Urinary bladder (tissue), 4 donors: ENCODE measurements around the gene HMX2. TPM values are rescaled to one million over a fixed set of nuclear protein-coding genes. Genes with fewer than 3 reads are reported as not detected.

Source experiments
- DNase-seq: peaks from one replicate; pipeline ENCODE4 v3.0.0-alpha.2; 2015; ENCODE audit errors: extremely low spot score
- H3K27ac ChIP-seq: one replicate; pipeline ENCODE4 v1.5.1; 2013; ENCODE audit warnings: low read depth, mild to moderate bottlenecking, moderate library complexity
- H3K36me3 ChIP-seq: one replicate; pipeline ENCODE4 v1.6.1; 2013; ENCODE audit warnings: mild to moderate bottlenecking, moderate library complexity; ENCODE audit not compliant: insufficient read depth
- H3K4me1 ChIP-seq: one replicate; pipeline ENCODE4 v1.6.1; 2013; ENCODE audit warnings: mild to moderate bottlenecking, moderate library complexity; ENCODE audit not compliant: insufficient read depth
- H3K4me3 ChIP-seq: one replicate; pipeline ENCODE4 v1.5.1; 2013; ENCODE audit warnings: low read depth, low read length
- WGBS: extraction: QIAGEN DNeasy Blood & Tissue Kit; methylation state at CpG from one replicate; pipeline ENCODE4 v1.1.7; 2013; 5-methylcytosine and 5-hydroxymethylcytosine counted together
- polyA plus RNA-seq: library from polyadenylated mRNA; stranded (reverse); fragments of 200-250 nt; gene quantifications from one replicate; pipeline ENCODE4 v1.2.3, GENCODE V29; 2013
- total RNA-seq: library from RNA; depleted of rRNA; stranded (reverse); fragments of >200 nt; gene quantifications from one replicate; pipeline ENCODE4 v1.2.3, GENCODE V29; 2014
- donor health status: healthy with polysubstance abuse.
- donor health status: healthy.

HMX2 gene
- total and polyA plus RNA-seq, 2 donors, result not detected

GRCh38 chr10:123134343-123134914 lies 13.5 kb upstream of the HMX2 start:
- H3K4me1 ChIP-seq, result no peaks in the 10 kb centered on the region
- no peaks in the 10 kb centered on the region for H3K36me3 ChIP-seq
- no peak overlapping the region for H3K4me3 ChIP-seq
- DNase-seq, result no peak
- no peak overlapping the region for H3K27ac ChIP-seq
- WGBS, result 2% methylated on average over 42 of the region's 42 CpGs

GRCh38 chr10:123134915-123135414 lies 13.0 kb upstream of the HMX2 start:
- Histone ChIP-seq H3K36me3 (no peaks in the 10 kb centered on the region), H3K27ac (no peak overlapping the region), H3K4me1 (no peaks in the 10 kb centered on the region), H3K4me3 (peak overlapping the region; percentile 38)
- no peak for DNase-seq
- 2% methylated on average over 45 of the region's 46 CpGs for WGBS

- Histone ChIP-seq H3K36me3 (no peaks in the 10 kb centered on the region), H3K4me1 (no peaks in the 10 kb centered on the region), H3K4me3 (peak within 1 kb of the TSS; percentile 38), H3K27ac (no peak within 1 kb of the TSS)
- WGBS, result under 1% methylated on average over 76 of the region's 76 CpGs
- no peak for DNase-seq
Observed at GRCh38 chr10:123135415-123136141, 12.4 kb upstream of the HMX2 start, which contains the start of gene HMX3. TSS of gene HMX3 (plus strand) at chr10:123135970. CDS start at chr10:123136051, 81 bp downstream.

- Histone ChIP-seq H3K4me3 (peak overlapping the region; percentile 38), H3K27ac (no peak overlapping the region), H3K36me3 (no peaks in the 10 kb centered on the region), H3K4me1 (no peaks in the 10 kb centered on the region)
- DNase-seq, result no peak
- WGBS, result 1% methylated on average over 59 of the region's 59 CpGs
Observed at GRCh38 chr10:123136221-123136805, 11.6 kb upstream of the HMX2 start.

GRCh38 chr10:123136806-123137642 lies 10.9 kb upstream of the HMX2 start:
- DNase-seq, result no peak
- no peaks in the 10 kb centered on the region for H3K4me1 ChIP-seq
- H3K4me3 ChIP-seq, result peak overlapping the region; percentile 17
- no peak overlapping the region for H3K27ac ChIP-seq
- 1% methylated on average over 83 of the region's 83 CpGs for WGBS
- H3K36me3 ChIP-seq, result no peaks in the 10 kb centered on the region

- no peak for DNase-seq
- no peak overlapping the region for H3K27ac ChIP-seq
- no peaks in the 10 kb centered on the region for H3K36me3 ChIP-seq
- no peak overlapping the region for H3K4me3 ChIP-seq
- WGBS, result 7% methylated on average over 7 of the region's 7 CpGs
- no peaks in the 10 kb centered on the region for H3K4me1 ChIP-seq
Observed at GRCh38 chr10:123139165-123139520, 8.8 kb upstream of the HMX2 start.

- no peak for DNase-seq
- WGBS, result 2% methylated on average over 32 of the region's 32 CpGs
- Histone ChIP-seq H3K4me1 (no peaks in the 10 kb centered on the region), H3K36me3 (no peaks in the 10 kb centered on the region), H3K27ac (no peak overlapping the region), H3K4me3 (no peak overlapping the region)
Observed at GRCh38 chr10:123139521-123140163, 8.3 kb upstream of the HMX2 start.

GRCh38 chr10:123140164-123140982 lies 7.6 kb upstream of the HMX2 start:
- Histone ChIP-seq H3K27ac (no peak overlapping the region), H3K4me1 (no peaks in the 10 kb centered on the region), H3K36me3 (no peaks in the 10 kb centered on the region), H3K4me3 (no peak overlapping the region)
- no peak for DNase-seq
- 4% methylated on average over 43 of the region's 43 CpGs for WGBS

- no peak overlapping the region for H3K27ac ChIP-seq
- no peaks in the 10 kb centered on the region for H3K36me3 ChIP-seq
- H3K4me1 ChIP-seq, result no peaks in the 10 kb centered on the region
- 7% methylated on average over 6 of the region's 6 CpGs for WGBS
- no peak for DNase-seq
- no peak overlapping the region for H3K4me3 ChIP-seq
Observed at GRCh38 chr10:123140983-123141390, 6.9 kb upstream of the HMX2 start.

GRCh38 chr10:123141791-123142700 lies 5.9 kb upstream of the HMX2 start:
- Histone ChIP-seq H3K4me1 (no peaks in the 10 kb centered on the region), H3K36me3 (no peaks in the 10 kb centered on the region), H3K4me3 (no peak overlapping the region), H3K27ac (no peak overlapping the region)
- DNase-seq, result no peak
- WGBS, result 7% methylated on average over 38 of the region's 38 CpGs

- H3K4me3 ChIP-seq, result no peak overlapping the region
- H3K27ac ChIP-seq, result no peak overlapping the region
- H3K36me3 ChIP-seq, result no peaks in the 10 kb centered on the region
- whole genome bisulfite sequencing, result 3% methylated on average over 33 of the region's 33 CpGs
- H3K4me1 ChIP-seq, result no peaks in the 10 kb centered on the region
- DNase-seq, result no peak
Observed at GRCh38 chr10:123142701-123143161, 5.2 kb upstream of the HMX2 start.
